Brain microvascular endothelial cell (primary cell): ENCODE measurements around the gene B3GNT3.

Source experiments
- DNase-seq: peaks from one replicate; pipeline ENCODE4 v3.0.0-alpha.2; 2020
- H3K27ac ChIP-seq: fragments of 250-450 bp; sonication (Bioruptor Pico); 2 replicates; pipeline ENCODE4 v1.5.1; 2020; ENCODE audit warnings: mild to moderate bottlenecking, moderate library complexity
- H3K27me3 ChIP-seq: fragments of 250-450 bp; sonication (Bioruptor Pico); replicated peaks from 2 replicates; pipeline ENCODE4 v1.5.1; 2020; ENCODE audit warnings: mild to moderate bottlenecking
- H3K36me3 ChIP-seq: fragments of 250-450 bp; sonication (Bioruptor Pico); replicated peaks from 2 replicates; pipeline ENCODE4 v1.5.1; 2020; ENCODE audit warnings: mild to moderate bottlenecking
- H3K4me3 ChIP-seq: 2 replicates; pipeline ENCODE4 v1.5.1; 2011; ENCODE audit warnings: low read depth, mild to moderate bottlenecking, control low read depth, low read length, moderate library complexity
- in situ Hi-C: cut with HindIII; loops from 2 replicates; pipeline ENCODE4 v1.10.0; 2017; ENCODE audit warnings: low sequenced_read_pairs, low pct_ligation_motif_present
- TF ChIP-seq, protein P1 (sequence below): IDR thresholded peaks from 2 replicates; pipeline ENCODE4 v1.5.1; 2011; ENCODE audit warnings: low read depth, mild to moderate bottlenecking, moderate library complexity, low read length, control low read depth, inconsistent platforms; ENCODE audit errors: missing control alignments

Gene B3GNT3

DNA sequence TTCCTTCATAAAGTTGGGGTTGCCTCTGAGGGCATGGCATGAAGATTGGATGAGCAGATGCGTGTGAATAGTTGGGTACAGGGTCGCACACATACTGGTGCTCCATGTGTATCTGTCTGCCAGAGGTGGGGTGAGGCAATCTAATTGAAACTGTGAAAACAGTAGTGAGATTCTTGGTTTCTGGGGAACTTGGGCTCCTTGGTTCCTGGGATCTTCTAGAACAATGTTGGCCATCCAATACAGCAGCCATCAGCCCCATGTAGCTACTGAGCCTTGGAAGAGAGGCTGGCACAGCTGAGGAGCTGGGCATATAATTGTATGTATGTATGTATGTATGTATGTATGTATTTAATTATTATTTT lies 43.0 kb upstream of the B3GNT3 start:
- no peaks in the 10 kb centered on the region for H3K27me3 ChIP-seq
- H3K27ac ChIP-seq = no peak overlapping the region
- in situ Hi-C loops = no loop called here
- H3K36me3 ChIP-seq = no peaks in the 10 kb centered on the region
- no peak overlapping the region for H3K4me3 ChIP-seq
- no peak for DNase-seq
- TF ChIP-seq, protein P1, sequence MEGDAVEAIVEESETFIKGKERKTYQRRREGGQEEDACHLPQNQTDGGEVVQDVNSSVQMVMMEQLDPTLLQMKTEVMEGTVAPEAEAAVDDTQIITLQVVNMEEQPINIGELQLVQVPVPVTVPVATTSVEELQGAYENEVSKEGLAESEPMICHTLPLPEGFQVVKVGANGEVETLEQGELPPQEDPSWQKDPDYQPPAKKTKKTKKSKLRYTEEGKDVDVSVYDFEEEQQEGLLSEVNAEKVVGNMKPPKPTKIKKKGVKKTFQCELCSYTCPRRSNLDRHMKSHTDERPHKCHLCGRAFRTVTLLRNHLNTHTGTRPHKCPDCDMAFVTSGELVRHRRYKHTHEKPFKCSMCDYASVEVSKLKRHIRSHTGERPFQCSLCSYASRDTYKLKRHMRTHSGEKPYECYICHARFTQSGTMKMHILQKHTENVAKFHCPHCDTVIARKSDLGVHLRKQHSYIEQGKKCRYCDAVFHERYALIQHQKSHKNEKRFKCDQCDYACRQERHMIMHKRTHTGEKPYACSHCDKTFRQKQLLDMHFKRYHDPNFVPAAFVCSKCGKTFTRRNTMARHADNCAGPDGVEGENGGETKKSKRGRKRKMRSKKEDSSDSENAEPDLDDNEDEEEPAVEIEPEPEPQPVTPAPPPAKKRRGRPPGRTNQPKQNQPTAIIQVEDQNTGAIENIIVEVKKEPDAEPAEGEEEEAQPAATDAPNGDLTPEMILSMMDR = no peak

DNA sequence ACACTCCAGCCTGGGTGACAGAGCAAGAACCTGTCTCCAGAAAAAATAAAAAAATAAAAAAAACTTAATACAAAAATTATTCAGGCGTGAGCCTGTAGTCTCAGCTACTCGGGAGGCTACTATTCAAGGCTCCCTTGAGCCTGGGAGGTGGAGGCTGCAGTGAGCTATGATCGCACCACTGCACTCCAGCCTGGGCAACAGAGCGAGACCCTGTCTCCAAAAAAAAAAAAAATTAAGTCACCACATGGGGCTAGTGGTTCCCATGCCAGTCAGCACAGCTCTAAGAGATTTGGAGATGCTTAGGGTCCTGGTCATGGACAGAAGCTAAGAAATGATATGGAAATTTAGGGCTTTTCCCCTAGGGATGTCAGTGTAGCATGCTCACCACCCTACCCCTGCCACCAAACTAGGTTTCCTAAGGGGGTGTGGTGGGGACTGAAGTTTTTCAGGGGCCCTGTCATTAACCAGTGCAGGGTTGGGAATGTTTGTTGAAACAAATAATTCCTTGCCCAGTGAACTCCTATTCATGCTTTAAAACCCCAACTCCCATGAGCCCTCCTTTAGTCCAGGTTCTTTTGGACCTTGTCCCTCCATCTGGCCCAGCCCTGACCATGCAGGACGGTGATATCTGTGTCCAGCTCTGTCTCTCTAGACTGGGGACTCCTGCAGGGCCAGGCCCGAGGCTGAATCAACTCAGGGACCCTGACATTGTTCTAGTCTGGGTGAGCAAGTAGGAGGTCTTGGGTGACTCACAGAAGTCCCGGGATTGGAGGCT lies 41.9 kb upstream of the B3GNT3 start:
- no peak for DNase-seq
- in situ Hi-C loops = no loop called here
- TF ChIP-seq, protein P1 = no peak
- Histone ChIP-seq H3K36me3 (no peaks in the 10 kb centered on the region), H3K27ac (no peak overlapping the region), H3K4me3 (no peak overlapping the region), H3K27me3 (no peaks in the 10 kb centered on the region)

DNA sequence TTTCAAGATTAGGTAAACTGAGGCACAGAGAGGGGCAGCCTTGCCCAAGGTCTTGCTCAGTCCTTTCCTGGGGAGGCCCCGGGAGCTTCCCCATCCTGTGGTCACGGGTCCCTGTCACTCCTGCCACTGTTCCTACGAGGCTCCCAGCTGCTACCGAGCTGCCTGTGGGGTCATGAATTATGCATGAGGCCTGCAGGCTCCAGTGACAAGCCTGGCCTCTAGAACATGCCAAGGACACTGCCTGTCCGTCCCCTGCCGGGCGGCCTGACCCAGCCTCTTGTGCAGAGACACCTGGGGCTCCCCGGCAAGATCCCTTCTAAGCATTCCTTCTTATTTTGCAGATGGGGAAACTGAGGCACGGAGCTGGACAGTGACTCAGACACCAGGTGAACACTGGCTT lies 41.0 kb upstream of the B3GNT3 start:
- Histone ChIP-seq H3K27ac (no peak overlapping the region), H3K4me3 (no peak overlapping the region), H3K36me3 (no peaks in the 10 kb centered on the region), H3K27me3 (no peaks in the 10 kb centered on the region)
- in situ Hi-C loops = no loop called here
- TF ChIP-seq, protein P1 = no peak
- DNase-seq = no peak

DNA sequence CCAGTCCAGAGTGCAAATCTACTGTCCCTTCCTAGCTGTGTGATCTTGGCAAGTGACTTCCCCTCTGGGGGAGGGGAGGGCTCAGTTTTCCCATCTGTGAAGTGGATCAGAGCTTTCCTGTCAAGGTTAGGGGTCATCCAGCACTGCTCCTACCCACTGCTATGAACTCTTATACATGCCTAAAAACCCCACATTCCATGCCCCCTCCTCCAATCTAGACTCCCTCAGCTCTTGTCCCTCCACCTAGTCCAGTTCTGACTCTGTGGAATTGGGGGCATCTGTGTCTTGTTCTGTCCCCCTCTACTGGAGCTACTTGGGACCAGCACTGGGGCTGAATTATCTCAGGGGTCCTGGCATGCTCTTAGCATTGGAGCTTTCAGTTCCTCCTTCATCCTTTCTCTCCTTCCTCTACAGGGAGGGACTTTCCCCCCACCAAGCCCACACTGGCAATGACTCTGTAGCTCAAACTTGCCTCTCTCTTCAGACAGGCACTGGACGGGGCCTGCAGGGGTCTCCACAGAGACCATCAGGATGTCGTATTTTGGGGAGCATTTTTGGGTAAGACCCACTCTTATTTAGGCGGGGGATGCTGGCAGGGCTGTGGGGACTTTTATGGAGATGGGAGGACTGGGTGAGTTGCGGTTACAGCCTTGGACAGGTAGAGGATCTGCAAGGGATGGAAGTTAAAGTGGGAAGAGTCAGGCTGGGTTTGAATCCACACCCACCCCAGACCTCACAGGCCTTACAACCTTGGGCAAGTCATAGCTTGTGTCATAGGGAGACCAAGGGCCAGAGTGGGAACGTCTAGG lies 40.1 kb upstream of the B3GNT3 start:
- no peak for DNase-seq
- Histone ChIP-seq H3K4me3 (no peak overlapping the region), H3K27ac (no peak overlapping the region), H3K36me3 (no peaks in the 10 kb centered on the region), H3K27me3 (no peaks in the 10 kb centered on the region)
- in situ Hi-C loops = no loop called here
- TF ChIP-seq, protein P1 = no peak

- no peak for DNase-seq
- Histone ChIP-seq H3K27me3 (no peaks in the 10 kb centered on the region), H3K36me3 (no peaks in the 10 kb centered on the region), H3K4me3 (no peak overlapping the region), H3K27ac (no peak overlapping the region)
- TF ChIP-seq, protein P1 = no peak
- in situ Hi-C loops = no loop called here
These were observed 39.5 kb upstream of the B3GNT3 start for GRCh38 chr19:17755443-17755890.
